Measurements from ENCODE around the gene CCL22. TPM values are rescaled to one million over a fixed set of nuclear protein-coding genes. Genes with fewer than 3 reads are reported as not detected.
A peak's percentile ranks its signal among the peaks of the same experiment; 100 is the strongest.

CCL22 gene
- total RNA-seq, 2 donors from 2014 or later: 0.45 TPM; not detected in 1

GRCh38 chr16:57345021-57345420 lies 13.6 kb upstream of the CCL22 start:
- intact Hi-C loops (cut with DNase I, micrococcal nuclease): no loop called here
- DNase-seq: no peak
- no peak for ATAC-seq

GRCh38 chr16:57345666-57346204 lies 12.8 kb upstream of the CCL22 start:
- DNase-seq (no peak), ATAC-seq (no peak)
- intact Hi-C loops (cut with DNase I, micrococcal nuclease): no loop called here

DNA sequence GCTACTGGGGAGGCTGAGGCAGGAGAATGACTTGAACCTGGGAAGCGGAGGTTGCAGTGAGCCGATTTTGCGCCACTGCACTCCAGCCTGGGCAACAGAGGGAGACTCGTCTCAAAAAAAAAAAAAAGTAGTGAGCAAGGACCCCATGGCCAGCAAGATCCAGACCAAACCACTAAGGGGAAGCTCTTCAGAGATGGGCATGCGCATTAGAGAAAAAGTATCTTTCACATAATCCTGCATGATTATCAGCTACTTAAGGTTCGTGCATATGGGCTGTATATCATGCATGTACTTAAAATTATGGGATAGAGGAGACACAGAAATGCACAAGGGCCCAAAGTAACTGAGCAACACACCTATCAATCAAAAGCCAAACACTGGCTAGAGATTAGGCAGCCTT lies 10.7 kb upstream of the CCL22 start:
- ATAC-seq: no peak
- intact Hi-C loops (cut with DNase I, micrococcal nuclease): no loop called here

GRCh38 chr16:57348327-57348726 lies 10.3 kb upstream of the CCL22 start:
- no peak for ATAC-seq
- no peak for DNase-seq
- intact Hi-C loops (cut with DNase I, micrococcal nuclease): no loop called here

More for the DNA sequence above, 10.7 kb upstream of the CCL22 start:
- DNase-seq: no peak

DNA sequence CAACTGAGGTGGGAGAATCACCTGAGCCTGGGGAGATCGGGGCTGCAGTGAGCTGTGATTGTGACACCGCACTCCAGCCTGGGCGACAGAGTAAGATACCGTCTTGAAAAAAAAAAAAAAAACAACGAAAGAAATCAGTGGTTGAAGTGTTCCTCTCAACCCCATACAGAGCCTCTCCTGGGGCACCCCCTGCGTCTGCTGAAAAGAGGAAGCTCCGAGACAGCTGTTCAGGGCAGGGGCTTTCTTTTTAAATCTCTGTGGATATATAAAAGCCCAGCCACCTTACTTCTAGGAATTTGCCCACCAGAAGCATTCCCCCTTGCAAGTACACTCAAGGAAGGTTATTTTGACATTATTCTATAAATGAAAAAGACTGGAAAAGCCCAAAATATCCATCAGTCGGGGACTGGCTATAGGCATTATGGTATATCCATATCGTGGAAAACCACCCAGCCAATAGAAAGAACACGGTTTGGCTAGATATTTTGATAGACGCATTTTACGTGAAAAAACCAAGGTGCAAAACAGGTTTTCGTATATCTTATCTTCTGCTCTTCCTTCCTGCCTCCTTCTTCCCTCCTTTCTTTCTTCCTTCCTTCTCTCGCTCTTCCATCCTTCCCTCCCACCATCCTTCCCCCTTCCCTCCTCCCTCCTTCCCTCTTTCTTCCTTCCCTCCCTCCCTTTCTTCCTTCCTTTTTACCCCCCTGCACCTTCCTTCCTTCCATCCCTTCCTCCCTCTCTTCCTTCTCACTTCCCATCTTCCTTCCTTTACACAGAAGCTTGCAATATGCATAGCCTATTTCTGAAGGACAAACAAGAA lies 9.2 kb upstream of the CCL22 start:
- DNase-seq (peak in 1 of 2 donors; percentile 23), ATAC-seq (no peak)
- intact Hi-C loops (cut with DNase I, micrococcal nuclease): no loop called here

GRCh38 chr16:57352636-57353047 lies 5.9 kb upstream of the CCL22 start:
- DNase-seq (no peak), ATAC-seq (no peak)
- intact Hi-C loops (cut with DNase I, micrococcal nuclease): no loop called here

DNA sequence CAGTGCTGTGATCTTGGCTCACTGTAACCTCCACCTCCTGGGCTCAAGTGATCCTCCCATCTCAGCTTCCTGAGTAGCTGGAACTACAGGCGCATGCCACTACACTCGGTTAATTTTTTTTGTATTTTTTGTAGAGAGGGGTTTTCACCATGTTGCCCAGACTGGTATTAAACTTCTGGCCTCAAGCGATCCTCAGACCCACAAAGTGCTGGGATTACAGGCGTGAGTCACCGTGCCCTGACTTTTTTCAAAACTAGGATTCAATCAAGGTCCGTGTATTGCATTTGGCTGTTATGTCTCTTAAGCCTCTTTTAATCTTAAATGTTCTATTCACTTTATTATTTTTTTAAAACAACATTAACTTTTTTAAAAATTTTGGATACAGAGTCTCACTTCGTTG lies 4.3 kb upstream of the CCL22 start:
- intact Hi-C loops (cut with DNase I, micrococcal nuclease): no loop called here
- DNase-seq: no peak
- ATAC-seq: no peak

- DNase-seq (no peak), ATAC-seq (no peak)
- intact Hi-C loops (cut with DNase I, micrococcal nuclease): no loop called here
Observed at GRCh38 chr16:57355898-57356414, 2.6 kb upstream of the CCL22 start.

GRCh38 chr16:57356547-57356946 lies 2.0 kb upstream of the CCL22 start:
- intact Hi-C loops (cut with DNase I, micrococcal nuclease): no loop called here
- ATAC-seq (no peak), DNase-seq (no peak)

DNA sequence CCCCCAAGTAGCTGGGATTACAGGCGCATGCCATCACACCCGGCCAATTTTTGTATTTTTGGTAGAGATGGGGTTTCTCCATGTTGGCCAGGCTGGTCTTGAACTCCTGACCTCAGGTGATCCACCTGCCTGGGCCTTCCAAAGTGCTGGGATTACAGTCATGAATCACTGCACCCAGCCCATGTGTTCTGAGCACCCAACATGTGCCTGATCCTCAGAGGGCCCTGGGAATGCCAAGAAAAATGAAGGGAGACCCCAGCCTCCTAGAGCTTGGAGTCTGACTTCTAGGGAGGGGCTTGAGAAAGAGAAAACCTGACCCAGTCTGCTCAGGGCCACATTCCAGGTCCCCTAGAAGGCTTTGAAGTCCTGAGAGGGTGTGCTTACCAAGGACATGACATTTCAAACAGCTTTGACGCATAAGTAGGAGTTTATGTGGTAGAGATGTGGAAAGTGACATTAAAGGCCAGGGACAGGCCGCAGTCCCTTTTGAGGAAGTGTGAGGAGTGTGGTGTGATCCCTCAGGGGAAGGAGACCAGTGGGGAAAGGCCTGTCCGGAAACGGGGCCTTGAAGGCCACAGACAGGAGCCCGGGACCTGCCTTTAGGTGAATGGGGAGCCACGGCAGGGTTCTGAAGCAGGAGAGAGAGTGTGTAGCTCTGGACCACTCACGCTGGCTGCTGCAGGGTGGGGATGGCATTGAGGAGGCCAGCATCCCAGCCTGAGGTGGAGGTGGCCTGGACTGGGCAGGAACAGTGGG lies 1.1 kb upstream of the CCL22 start:
- ATAC-seq: no peak
- intact Hi-C loops (cut with DNase I, micrococcal nuclease): no loop called here
- no peak for DNase-seq

GRCh38 chr16:57358086-57358420 lies 530 bp upstream of the CCL22 start:
- ATAC-seq (no peak), DNase-seq (no peak)
- intact Hi-C loops (cut with DNase I, micrococcal nuclease): no loop called here

GRCh38 chr16:57360321-57360935 lies 1.8 kb downstream of the CCL22 start:
- intact Hi-C loops (cut with DNase I, micrococcal nuclease): no loop called here
- no peak for DNase-seq
- ATAC-seq: no peak

- ATAC-seq: peak; percentile 23
- no peak for DNase-seq
- intact Hi-C loops (cut with DNase I, micrococcal nuclease): no loop called here
Observed at GRCh38 chr16:57361404-57361803, 2.8 kb downstream of the CCL22 start.

- intact Hi-C loops (cut with DNase I, micrococcal nuclease): no loop called here
- no peak for ATAC-seq
- no peak for DNase-seq
Observed at GRCh38 chr16:57364143-57364542, 5.6 kb downstream of the CCL22 start.

DNA sequence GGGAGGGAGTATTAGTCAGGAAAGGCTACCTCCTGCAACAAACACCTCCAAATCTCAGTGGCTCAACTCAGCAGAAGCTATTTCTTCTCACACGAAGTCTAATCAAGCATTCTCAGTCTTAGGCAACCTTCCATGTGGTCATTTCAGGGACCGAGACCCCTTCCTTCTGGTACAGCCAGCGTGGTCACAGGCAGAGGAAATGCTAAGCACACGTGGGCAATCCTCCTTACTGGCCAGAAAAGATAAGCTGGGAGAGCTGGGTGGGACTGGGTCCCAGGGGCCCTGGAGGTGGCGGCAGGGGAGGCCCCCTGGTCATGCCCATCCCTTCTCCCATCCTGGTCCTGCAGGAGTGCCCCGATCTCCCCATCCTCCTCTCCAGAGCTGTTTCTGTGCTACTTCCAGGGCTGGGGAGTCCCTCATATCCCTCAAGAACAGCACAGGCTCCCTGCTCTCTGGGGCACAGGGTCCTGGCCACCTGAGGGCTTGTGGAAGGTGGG lies 8.0 kb downstream of the CCL22 start:
- DNase-seq (no peak), ATAC-seq (no peak)
- intact Hi-C loops (cut with DNase I, micrococcal nuclease): no loop called here

- intact Hi-C loops (cut with DNase I, micrococcal nuclease): no loop called here
- DNase-seq: no peak
- no peak for ATAC-seq
Observed at GRCh38 chr16:57367116-57367752, 8.7 kb downstream of the CCL22 start.

DNA sequence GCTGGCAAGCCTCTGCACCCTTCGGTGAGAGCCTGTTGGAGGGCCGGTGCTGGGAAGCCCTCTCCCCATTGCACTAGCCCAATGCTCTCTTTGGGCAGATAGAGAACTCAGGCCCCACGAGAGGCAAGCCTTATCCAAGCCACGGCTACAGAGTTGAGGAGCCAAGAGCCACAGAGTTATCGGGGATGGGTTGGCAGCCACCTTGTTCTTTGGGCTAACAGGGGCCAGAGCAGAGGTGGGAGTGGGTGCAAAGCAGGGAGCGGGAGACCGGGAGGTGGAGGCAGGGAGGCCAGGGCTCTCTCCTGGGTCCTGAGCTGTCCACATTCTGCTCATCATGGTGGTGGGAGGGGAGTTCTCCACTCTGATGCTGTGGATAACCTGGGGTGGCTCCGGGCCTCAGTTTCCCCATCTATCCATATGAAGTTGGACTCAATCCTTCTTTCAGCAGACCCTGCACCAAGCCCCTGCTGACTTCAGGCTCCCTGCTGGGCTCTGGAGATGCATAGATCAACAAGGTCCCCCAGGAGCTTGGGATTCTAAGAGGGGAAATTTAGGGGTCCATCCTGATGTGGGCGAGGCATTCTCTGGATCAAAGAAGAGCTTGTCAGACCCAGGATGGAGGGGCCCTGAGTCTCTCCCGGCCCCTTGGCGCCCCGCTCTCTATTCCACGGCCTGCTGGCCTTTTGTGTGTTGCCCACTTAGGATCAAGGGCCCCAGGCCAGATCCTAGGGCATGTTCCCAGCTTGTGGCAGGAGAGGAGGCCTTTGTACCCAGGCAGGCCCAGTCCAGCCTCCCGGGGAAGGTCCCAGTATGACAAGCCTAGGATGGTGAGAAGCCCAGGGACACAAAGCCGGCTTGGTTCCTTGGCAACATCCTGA lies 13.2 kb downstream of the CCL22 start:
- DNase-seq: no peak
- peak; percentile 69 for ATAC-seq
- intact Hi-C loops (cut with DNase I, micrococcal nuclease): no loop called here
